HUES6 (cell line): ENCODE measurements around the gene CHCHD6.

ENCODE experiments used
- H3K27ac ChIP-seq: 2 replicates; pipeline ENCODE4 v1.7.0; 2013; ENCODE audit warnings: low read depth, mild to moderate bottlenecking, low read length, inconsistent platforms
- H3K27me3 ChIP-seq: 2 replicates; pipeline ENCODE4 v1.6.1; 2013; ENCODE audit warnings: low read length; ENCODE audit not compliant: control insufficient read depth, insufficient read depth
- H3K36me3 ChIP-seq: 2 replicates; pipeline ENCODE4 v1.6.1; 2013; ENCODE audit warnings: low read length; ENCODE audit not compliant: control insufficient read depth, insufficient read depth
- H3K4me1 ChIP-seq: 2 replicates; pipeline ENCODE4 v1.6.1; 2013; ENCODE audit warnings: low read length; ENCODE audit not compliant: control insufficient read depth, insufficient read depth
- H3K4me3 ChIP-seq: 2 replicates; pipeline ENCODE4 v1.5.1; 2013; ENCODE audit warnings: low read depth, low read length
- H3K9ac ChIP-seq: one replicate; pipeline ENCODE4 v1.6.1; 2013; ENCODE audit warnings: mild to moderate bottlenecking, low read length
- H3K9me3 ChIP-seq: 2 replicates; pipeline ENCODE4 v1.6.1; 2013; ENCODE audit warnings: low read depth, low read length; ENCODE audit not compliant: control insufficient read depth, insufficient read depth

The CHCHD6 gene

DNA sequence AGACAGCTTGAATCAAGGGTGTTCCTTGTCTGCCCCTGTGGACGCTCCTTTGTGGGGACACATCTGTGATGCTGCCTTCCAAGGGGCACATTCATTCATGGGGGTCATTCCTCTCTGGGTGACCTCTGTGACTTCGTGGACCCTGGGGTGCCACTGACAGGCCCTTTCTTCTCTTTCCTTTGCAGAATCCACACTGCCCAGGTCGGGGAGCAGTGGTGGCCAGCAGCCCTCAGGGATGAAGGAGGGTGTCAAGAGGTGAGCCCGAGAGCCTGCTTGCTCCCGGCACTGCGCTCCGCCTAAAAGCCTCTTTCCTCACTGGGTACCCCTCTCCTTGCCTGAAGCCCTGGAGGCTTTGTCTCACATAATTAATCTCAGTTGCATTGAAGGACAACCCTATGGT, 26.3 kb downstream of the CHCHD6 start:
- peaks cover 18% of the 10 kb centered on the region; the same call in 1 of the 2 replicates for H3K36me3 ChIP-seq
- H3K4me3 ChIP-seq = no peak overlapping the region
- H3K27ac ChIP-seq = no peak overlapping the region
- no peaks in the 10 kb centered on the region for H3K27me3 ChIP-seq
- peaks cover 5% of the 10 kb centered on the region; the same call in 1 of the 2 replicates for H3K9me3 ChIP-seq
- no peaks in the 10 kb centered on the region for H3K4me1 ChIP-seq
- no peak overlapping the region for H3K9ac ChIP-seq

DNA sequence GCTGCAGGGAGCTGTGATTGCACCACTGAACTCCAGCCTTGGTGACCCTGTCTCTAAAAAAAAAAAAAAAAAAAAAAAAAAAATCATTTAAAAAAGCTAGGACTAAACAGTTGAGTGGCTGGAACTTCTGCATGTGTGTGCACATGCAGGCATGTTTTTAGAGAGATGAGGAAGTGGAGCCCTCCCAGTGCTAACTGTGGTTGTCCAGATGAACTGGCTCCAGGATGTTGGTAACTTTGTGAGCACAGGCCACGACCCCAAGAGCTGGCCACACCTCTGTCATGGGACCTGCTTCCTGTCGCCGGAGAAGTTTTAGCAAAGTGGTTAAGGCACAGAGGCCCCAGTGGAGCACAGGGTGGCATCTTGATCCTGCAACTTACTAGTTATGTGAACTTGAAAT, 27.0 kb downstream of the CHCHD6 start:
- no peak overlapping the region for H3K9ac ChIP-seq
- H3K36me3 ChIP-seq = peaks cover 23% of the 10 kb centered on the region; the same call in 1 of the 2 replicates
- no peak overlapping the region for H3K27ac ChIP-seq
- no peaks in the 10 kb centered on the region for H3K4me1 ChIP-seq
- H3K9me3 ChIP-seq = no peaks in the 10 kb centered on the region
- H3K27me3 ChIP-seq = no peaks in the 10 kb centered on the region
- no peak overlapping the region for H3K4me3 ChIP-seq

DNA sequence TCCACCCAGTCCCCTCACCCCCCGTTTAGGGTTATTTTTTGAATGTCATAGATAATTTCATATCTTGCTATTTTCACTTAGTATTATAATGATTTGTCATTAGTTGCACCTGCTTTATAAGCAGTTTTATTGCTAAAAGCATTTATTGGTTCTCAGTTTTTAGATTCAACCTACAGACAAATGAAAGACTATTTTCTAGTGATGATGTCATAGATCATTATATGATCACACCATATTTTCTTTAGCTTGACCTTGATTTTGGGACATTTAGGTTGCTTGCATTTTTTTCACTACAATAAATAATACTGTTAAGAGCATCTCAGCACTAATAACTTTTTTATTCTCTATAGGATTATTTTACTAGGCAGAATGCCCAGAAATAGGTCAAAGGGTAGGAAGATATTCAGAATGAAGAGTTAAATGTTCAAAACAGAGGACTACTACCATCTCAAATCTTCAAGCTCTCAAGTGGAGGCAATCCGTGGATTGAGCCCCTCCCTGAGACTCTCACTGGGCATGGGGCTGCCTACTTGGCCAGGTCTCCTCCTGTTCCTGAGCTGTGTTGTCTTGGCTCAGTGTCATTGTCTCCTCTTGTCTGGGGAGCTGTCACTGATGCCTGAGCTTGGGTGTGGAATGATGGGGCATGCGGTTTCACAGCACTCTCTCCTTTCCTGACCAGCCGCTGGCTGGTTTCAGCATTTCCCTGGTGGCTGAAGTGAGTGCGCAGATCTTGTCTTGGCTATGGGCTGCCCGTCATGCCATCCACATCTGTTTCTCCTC, 28.4 kb downstream of the CHCHD6 start:
- no peaks in the 10 kb centered on the region for H3K4me1 ChIP-seq
- H3K4me3 ChIP-seq = no peak overlapping the region
- no peaks in the 10 kb centered on the region for H3K9me3 ChIP-seq
- H3K27me3 ChIP-seq = no peaks in the 10 kb centered on the region
- H3K9ac ChIP-seq = no peak overlapping the region
- no peak overlapping the region for H3K27ac ChIP-seq
- peaks cover 17% of the 10 kb centered on the region; the same call in 1 of the 2 replicates for H3K36me3 ChIP-seq

DNA sequence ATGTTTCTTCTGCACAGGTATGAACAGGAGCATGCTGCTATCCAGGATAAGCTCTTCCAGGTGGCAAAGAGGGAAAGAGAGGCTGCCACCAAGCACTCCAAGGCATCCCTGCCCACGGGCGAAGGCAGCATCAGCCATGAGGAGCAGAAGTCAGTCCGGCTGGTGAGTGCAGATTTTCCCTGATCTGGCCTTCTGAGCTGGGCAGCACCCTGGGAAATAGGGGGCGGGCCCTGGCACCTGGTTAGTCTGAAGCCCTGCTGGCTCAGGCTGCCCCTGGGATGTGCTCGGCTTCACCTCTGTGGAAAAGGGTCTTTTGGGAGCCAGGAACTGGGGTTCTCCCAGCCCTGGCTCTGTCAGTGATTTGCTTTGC, 29.0 kb downstream of the CHCHD6 start:
- Histone ChIP-seq H3K36me3 (peaks cover 16% of the 10 kb centered on the region; the same call in 1 of the 2 replicates), H3K4me1 (no peaks in the 10 kb centered on the region), H3K9ac (no peak overlapping the region), H3K4me3 (no peak overlapping the region), H3K9me3 (no peaks in the 10 kb centered on the region), H3K27ac (no peak overlapping the region), H3K27me3 (no peaks in the 10 kb centered on the region)

DNA sequence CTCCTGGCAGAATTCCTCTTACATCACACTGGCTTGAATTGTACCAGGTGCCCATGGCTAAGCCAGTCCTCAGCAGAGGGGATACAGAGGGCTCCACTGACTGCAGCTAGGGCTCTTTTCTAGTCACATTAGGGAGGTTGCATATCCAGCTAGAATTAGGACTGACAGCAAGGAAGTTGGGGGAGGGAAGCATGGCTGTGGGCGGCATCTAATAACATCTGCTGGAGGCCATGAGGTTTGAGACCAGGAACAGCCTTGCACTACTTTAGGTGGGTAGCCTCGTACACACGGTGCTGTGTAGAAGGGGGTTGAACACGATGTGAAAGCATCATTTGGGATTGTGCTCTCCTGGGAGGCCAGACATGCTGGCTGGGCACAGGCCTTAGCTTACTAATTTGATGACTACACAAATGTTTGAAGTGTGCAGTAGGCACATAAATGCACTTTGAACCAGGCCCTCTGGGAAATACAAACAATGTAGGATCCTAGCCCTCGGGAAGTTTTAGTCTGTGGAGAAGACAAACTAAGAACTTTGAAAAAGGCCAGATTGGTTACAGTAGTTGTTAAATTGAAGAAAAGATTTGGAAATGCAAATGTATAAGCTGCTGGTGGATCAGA, 30.2 kb downstream of the CHCHD6 start:
- Histone ChIP-seq H3K27ac (no peak overlapping the region), H3K4me3 (no peak overlapping the region), H3K27me3 (no peaks in the 10 kb centered on the region)

DNA sequence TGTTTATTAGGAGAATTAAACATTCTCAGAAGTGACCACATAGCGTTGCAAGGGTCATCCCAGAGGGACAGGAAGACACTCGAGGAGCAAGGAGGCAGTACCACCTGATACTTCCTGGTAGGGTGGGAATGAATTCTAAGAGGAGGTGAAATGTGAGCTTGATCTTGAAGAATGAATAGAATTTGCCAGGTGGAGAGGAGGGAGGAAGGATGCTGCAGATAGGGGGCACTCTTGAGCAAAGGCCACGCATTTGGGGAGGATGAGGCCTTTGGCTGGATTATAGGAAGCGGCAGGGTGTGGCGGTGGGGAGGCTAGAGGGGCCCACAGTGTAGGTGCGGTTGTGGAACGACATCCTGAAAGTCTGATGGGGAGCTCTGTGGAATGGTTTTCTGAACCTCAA, 33.5 kb downstream of the CHCHD6 start:
- no peaks in the 10 kb centered on the region for H3K27me3 ChIP-seq
- peaks cover 5% of the 10 kb centered on the region; the same call in 1 of the 2 replicates for H3K9me3 ChIP-seq
- H3K9ac ChIP-seq = no peak overlapping the region
- no peak overlapping the region for H3K4me3 ChIP-seq
- peaks cover 28% of the 10 kb centered on the region for H3K36me3 ChIP-seq
- no peaks in the 10 kb centered on the region for H3K4me1 ChIP-seq
- H3K27ac ChIP-seq = no peak overlapping the region

More for the DNA sequence above, 30.2 kb downstream of the CHCHD6 start:
- H3K36me3 ChIP-seq = peaks cover 16% of the 10 kb centered on the region; the same call in 1 of the 2 replicates
- H3K9me3 ChIP-seq = no peaks in the 10 kb centered on the region; the same call in 1 of the 2 replicates
- no peaks in the 10 kb centered on the region for H3K4me1 ChIP-seq
- no peak overlapping the region for H3K9ac ChIP-seq

DNA sequence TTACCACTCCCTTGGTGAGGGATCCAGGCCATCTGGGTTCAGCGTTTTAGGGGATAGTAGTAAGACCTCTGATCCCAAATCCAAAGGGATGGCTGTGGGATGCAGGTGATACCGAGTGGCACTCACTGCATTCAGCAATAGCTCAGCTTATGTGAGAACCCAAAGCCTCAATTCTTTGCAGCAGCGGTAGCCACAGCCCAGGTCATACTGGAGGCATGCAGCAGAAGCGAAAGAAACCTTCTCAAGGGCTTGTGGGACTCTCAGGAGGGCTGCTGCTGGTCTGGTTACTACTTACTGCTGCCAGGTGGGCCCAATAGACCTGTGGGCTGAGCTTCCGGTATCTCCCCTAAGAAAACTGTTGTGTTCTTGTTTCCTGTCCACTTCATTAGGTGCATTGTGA, 38.0 kb downstream of the CHCHD6 start:
- H3K9me3 ChIP-seq = peaks cover 5% of the 10 kb centered on the region; the same call in 1 of the 2 replicates

DNA sequence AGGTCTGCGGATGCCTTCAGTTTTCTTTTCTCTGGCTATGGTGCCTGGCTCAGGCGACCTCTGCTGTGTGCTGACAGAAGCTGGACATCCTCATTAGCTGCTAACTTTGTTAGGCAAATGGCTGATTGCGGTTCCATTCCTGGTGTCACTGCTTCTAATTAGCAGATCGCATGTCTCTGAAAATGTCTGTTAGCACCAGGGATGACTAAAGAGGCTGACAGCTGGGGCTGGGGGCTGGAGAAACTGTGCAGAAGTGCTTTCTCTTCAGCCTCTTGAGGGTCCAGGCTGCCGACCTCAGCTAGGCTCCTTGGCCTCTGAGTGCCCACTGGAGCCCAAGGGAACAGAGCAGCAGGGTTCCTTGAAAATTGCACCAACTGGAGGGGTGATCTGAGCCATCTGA, 39.3 kb downstream of the CHCHD6 start:
- no peak overlapping the region for H3K4me3 ChIP-seq
- H3K9me3 ChIP-seq = peaks cover 5% of the 10 kb centered on the region; the same call in 1 of the 2 replicates
- H3K27ac ChIP-seq = no peak overlapping the region
- no peak overlapping the region for H3K9ac ChIP-seq
- peaks cover 11% of the 10 kb centered on the region for H3K36me3 ChIP-seq
- no peaks in the 10 kb centered on the region for H3K27me3 ChIP-seq
- H3K4me1 ChIP-seq = peaks cover 6% of the 10 kb centered on the region; the same call in 1 of the 2 replicates

More for the DNA sequence above, 38.0 kb downstream of the CHCHD6 start:
- Histone ChIP-seq H3K4me3 (no peak overlapping the region), H3K4me1 (peaks cover 6% of the 10 kb centered on the region; the same call in 1 of the 2 replicates), H3K36me3 (peaks cover 11% of the 10 kb centered on the region), H3K27me3 (no peaks in the 10 kb centered on the region), H3K9ac (no peak overlapping the region), H3K27ac (no peak overlapping the region)

DNA sequence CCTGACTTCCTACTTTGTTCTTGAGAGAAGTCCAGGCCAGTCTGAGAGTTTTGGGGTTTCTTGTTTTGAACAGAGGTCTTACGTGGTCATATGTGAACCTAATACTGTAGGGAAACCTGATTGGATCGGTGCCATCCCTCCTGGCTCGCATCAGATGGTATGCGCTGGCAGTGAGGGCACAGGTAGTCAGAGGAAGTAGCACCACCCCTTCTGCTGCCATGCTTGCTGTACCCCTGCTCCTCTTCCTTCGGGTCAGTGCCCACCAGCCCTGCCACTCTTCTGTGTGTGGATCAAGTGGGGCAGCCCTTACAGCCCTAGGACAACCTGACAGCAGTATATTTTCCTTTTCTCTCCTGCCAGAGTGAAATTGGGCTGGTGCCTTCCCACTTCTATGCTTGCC, 39.7 kb downstream of the CHCHD6 start:
- peaks cover 6% of the 10 kb centered on the region; the same call in 1 of the 2 replicates for H3K4me1 ChIP-seq
- H3K9me3 ChIP-seq = peaks cover 5% of the 10 kb centered on the region; the same call in 1 of the 2 replicates

DNA sequence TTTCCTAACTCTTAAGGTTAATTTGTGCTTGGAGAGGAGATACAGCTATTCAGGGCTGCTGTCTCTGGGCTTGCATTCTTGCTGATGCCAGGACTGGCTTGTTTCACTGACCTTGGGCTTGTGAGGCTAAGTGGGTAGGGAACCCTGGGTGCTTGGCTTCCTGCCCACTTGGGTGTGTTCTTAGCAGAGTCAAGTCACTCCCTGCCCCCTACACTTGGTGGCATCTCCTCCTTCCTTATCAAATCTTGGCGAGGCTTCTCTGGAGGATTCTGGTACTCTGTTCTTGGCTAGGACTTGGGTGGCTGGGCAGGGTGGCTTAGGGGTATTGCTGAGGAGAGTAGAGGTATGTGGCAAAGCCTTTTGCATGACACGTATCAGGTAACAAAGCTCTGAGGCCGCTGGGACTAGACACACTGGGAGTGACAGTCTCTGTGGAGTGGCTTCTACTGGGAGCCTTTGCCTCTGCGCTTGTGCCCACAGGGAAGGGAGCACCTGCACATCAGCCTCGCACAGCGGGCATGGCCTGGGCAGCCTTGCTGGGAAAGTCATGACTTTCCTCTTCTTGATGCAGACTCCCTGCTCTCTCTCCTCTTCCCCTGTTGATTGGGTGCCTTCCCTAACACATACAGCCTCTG, 41.8 kb downstream of the CHCHD6 start:
- Histone ChIP-seq H3K4me1 (peaks cover 15% of the 10 kb centered on the region), H3K27ac (no peak overlapping the region), H3K9ac (no peak overlapping the region), H3K36me3 (peaks cover 11% of the 10 kb centered on the region), H3K9me3 (no peaks in the 10 kb centered on the region), H3K4me3 (no peak overlapping the region), H3K27me3 (no peaks in the 10 kb centered on the region)

More for the DNA sequence above, 39.7 kb downstream of the CHCHD6 start:
- H3K27ac ChIP-seq = no peak overlapping the region
- H3K4me3 ChIP-seq = no peak overlapping the region
- no peak overlapping the region for H3K9ac ChIP-seq
- H3K36me3 ChIP-seq = peaks cover 11% of the 10 kb centered on the region
- H3K27me3 ChIP-seq = no peaks in the 10 kb centered on the region
